Naive thymus-derived CD8-positive, alpha-beta T cell (primary cell): ENCODE data around the gene C4B. TPM values are rescaled to one million over a fixed set of nuclear protein-coding genes. Genes with fewer than 3 reads are reported as not detected.
"Not testable (repeated sequence)": the region's sequence is repeated elsewhere in the genome, so short reads cannot be mapped to it uniquely, and the experiment has no call there.

Experiments
- ATAC-seq, 2 donors: fragments of 150-1000 bp; cut with Tn5 transposase in 1 of 2; sonication (Bioruptor Pico), chemical (Tn5 transposase) in 1 of 2; 1 replicate in 1 of 2; 2 replicates in 1 of 2; pipeline ENCODE4 v1.10.0; 2021; ENCODE audit warnings: mild to moderate bottlenecking in 2 of 2, moderate library complexity in 2 of 2
- POLR2A ChIA-PET: fragments of 350-600 bp; sonication (Branson Sonifier 250); formaldehyde crosslinking; loops from one replicate; lab custom pipeline; 2021; ENCODE audit warnings: antibody characterized with exemption; lab: Charles Lee
- DNase-seq, 10 donors: peaks; one replicate each; pipeline versions ENCODE4 v3.0.0 to v3.0.0-alpha.2; 2020 to 2022
- H3K27ac Mint-ChIP-seq, 10 donors: one replicate each; pipeline ENCODE4 v1.8.0; 2020 to 2022; ENCODE audit warnings: mild to moderate bottlenecking in 10 of 10, mixed read lengths in 10 of 10, moderate library complexity in 4 of 10, inconsistent platforms in 1 of 10
- H3K27me3 Mint-ChIP-seq, 5 donors: one replicate each; pipeline ENCODE4 v1.8.0; 2021 to 2022; ENCODE audit warnings: mixed read lengths in 5 of 5
- H3K36me3 Mint-ChIP-seq, 3 donors: one replicate each; pipeline ENCODE4 v1.8.0; 2020 to 2022; ENCODE audit warnings: mixed read lengths in 3 of 3, mild to moderate bottlenecking in 2 of 3, inconsistent platforms in 1 of 3
- H3K4me1 Mint-ChIP-seq, 4 donors: one replicate each; pipeline ENCODE4 v1.8.0; 2021 to 2022; ENCODE audit warnings: mixed read lengths in 4 of 4
- H3K4me3 Mint-ChIP-seq, 10 donors: one replicate each; pipeline ENCODE4 v1.8.0; 2020 to 2022; ENCODE audit warnings: mild to moderate bottlenecking in 10 of 10, mixed read lengths in 10 of 10, moderate library complexity in 6 of 10, inconsistent platforms in 1 of 10
- H3K9me3 Mint-ChIP-seq, 9 donors: one replicate each; pipeline ENCODE4 v1.8.0; 2020 to 2022; ENCODE audit warnings: mixed read lengths in 9 of 9, mild to moderate bottlenecking in 3 of 9, inconsistent platforms in 1 of 9, moderate library complexity in 1 of 9
- polyA plus RNA-seq, 3 donors: library from polyadenylated mRNA; unstranded; fragments of 300-500 nt; fragmentation: Illumina TruSeq; gene quantifications; one replicate each; pipeline ENCODE4 v1.2.3, GENCODE V29; 2021
- total RNA-seq, 8 experiments: library from RNA in 2 of 8; stranded (reverse) in 2 of 8; gene quantifications; one replicate each; pipeline ENCODE4 v1.2.3 and lab custom pipeline; 2021 to 2026

C4B gene
- total and polyA plus RNA-seq, 5 experiments from 2014 or later: 0.31 to 8.7 (median 7.7) TPM; not detected in 2

GRCh38 chr6:31989363-31989762, 25.2 kb upstream of the C4B start:
- H3K36me3 Mint-ChIP-seq, POLR2A ChIA-PET, H3K27ac Mint-ChIP-seq, H3K27me3 Mint-ChIP-seq, ATAC-seq, H3K4me1 Mint-ChIP-seq, H3K4me3 Mint-ChIP-seq, H3K9me3 Mint-ChIP-seq, DNase-seq: not testable (repeated sequence)

GRCh38 chr6:31994421-31994820, 20.2 kb upstream of the C4B start:
- H3K4me3 Mint-ChIP-seq, H3K9me3 Mint-ChIP-seq, H3K27me3 Mint-ChIP-seq, POLR2A ChIA-PET, ATAC-seq, H3K4me1 Mint-ChIP-seq, H3K27ac Mint-ChIP-seq, H3K36me3 Mint-ChIP-seq: not testable (repeated sequence)
- DNase-seq: peak in 1 of 10 donors; percentile 23

GRCh38 chr6:31996385-31996784, 18.2 kb upstream of the C4B start:
- H3K36me3 Mint-ChIP-seq, ATAC-seq, H3K27ac Mint-ChIP-seq, H3K9me3 Mint-ChIP-seq, H3K4me1 Mint-ChIP-seq, H3K27me3 Mint-ChIP-seq, POLR2A ChIA-PET, H3K4me3 Mint-ChIP-seq: not testable (repeated sequence)
- DNase-seq: peak in 1 of 10 donors; percentile 6

GRCh38 chr6:32002546-32003268, 11.9 kb upstream of the C4B start:
- H3K9me3 Mint-ChIP-seq, ATAC-seq, DNase-seq, H3K4me3 Mint-ChIP-seq, H3K27ac Mint-ChIP-seq, H3K27me3 Mint-ChIP-seq, POLR2A ChIA-PET, H3K36me3 Mint-ChIP-seq: not testable (repeated sequence)
- peaks cover 2 to 11% (median 8%) of the 10 kb centered on the region in 4 donors for H3K4me1 Mint-ChIP-seq

GRCh38 chr6:32003301-32003700, 11.3 kb upstream of the C4B start:
- H3K4me3 Mint-ChIP-seq, H3K27me3 Mint-ChIP-seq, H3K36me3 Mint-ChIP-seq, DNase-seq, H3K27ac Mint-ChIP-seq, ATAC-seq, H3K9me3 Mint-ChIP-seq, POLR2A ChIA-PET: not testable (repeated sequence)
- H3K4me1 Mint-ChIP-seq: peaks cover 2 to 11% (median 8%) of the 10 kb centered on the region in 4 donors

- H3K4me3 Mint-ChIP-seq: peak overlapping the region in 1 of 10 donors; percentile 21
- ATAC-seq, POLR2A ChIA-PET, H3K36me3 Mint-ChIP-seq, H3K9me3 Mint-ChIP-seq, H3K27me3 Mint-ChIP-seq, DNase-seq: not testable (repeated sequence)
- peaks cover 2 to 11% (median 8%) of the 10 kb centered on the region in 4 donors for H3K4me1 Mint-ChIP-seq
- H3K27ac Mint-ChIP-seq: peak overlapping the region in 1 of 10 donors; percentile 22
Measured at GRCh38 chr6:32004393-32004792, 10.2 kb upstream of the C4B start.

- H3K36me3 Mint-ChIP-seq, H3K9me3 Mint-ChIP-seq, H3K27me3 Mint-ChIP-seq, POLR2A ChIA-PET: not testable (repeated sequence)
- ATAC-seq: peak; percentile 96 to 99
- DNase-seq: peak in 1 of 10 donors; percentile 20
- Mint-ChIP-seq H3K27ac (peak overlapping the region; percentile 13 to 92 (median 80)), H3K4me3 (peak overlapping the region in 5 of 10 donors; percentile 2 to 64 (median 21)), H3K4me1 (peaks cover 2 to 11% (median 8%) of the 10 kb centered on the region in 4 donors)
Measured at GRCh38 chr6:32004864-32005537, 9.6 kb upstream of the C4B start.

GRCh38 chr6:32005538-32005880, 9.1 kb upstream of the C4B start:
- H3K36me3 Mint-ChIP-seq, H3K27me3 Mint-ChIP-seq, POLR2A ChIA-PET, H3K9me3 Mint-ChIP-seq, H3K4me3 Mint-ChIP-seq, DNase-seq, ATAC-seq: not testable (repeated sequence)
- Mint-ChIP-seq H3K27ac (peak overlapping the region in 3 of 10 donors; percentile 53 to 92 (median 80)), H3K4me1 (peaks cover 2 to 11% (median 8%) of the 10 kb centered on the region in 4 donors)

GRCh38 chr6:32005991-32006529, 8.5 kb upstream of the C4B start:
- H3K36me3 Mint-ChIP-seq, H3K9me3 Mint-ChIP-seq, H3K27me3 Mint-ChIP-seq, H3K4me3 Mint-ChIP-seq, ATAC-seq, POLR2A ChIA-PET: not testable (repeated sequence)
- Mint-ChIP-seq H3K4me1 (peaks cover 2 to 11% (median 8%) of the 10 kb centered on the region in 4 donors), H3K27ac (peak overlapping the region in 1 of 10 donors; percentile 17)
- peak in 1 of 10 donors; percentile 47 for DNase-seq

- peaks cover 2 to 11% (median 8%) of the 10 kb centered on the region in 4 donors for H3K4me1 Mint-ChIP-seq
- H3K9me3 Mint-ChIP-seq, DNase-seq, ATAC-seq, POLR2A ChIA-PET, H3K36me3 Mint-ChIP-seq, H3K4me3 Mint-ChIP-seq, H3K27me3 Mint-ChIP-seq, H3K27ac Mint-ChIP-seq: not testable (repeated sequence)
Measured at GRCh38 chr6:32007086-32007485, 7.5 kb upstream of the C4B start.

GRCh38 chr6:32008037-32008436, 6.6 kb upstream of the C4B start:
- ATAC-seq, DNase-seq, H3K27me3 Mint-ChIP-seq, H3K9me3 Mint-ChIP-seq, H3K27ac Mint-ChIP-seq, POLR2A ChIA-PET, H3K36me3 Mint-ChIP-seq, H3K4me3 Mint-ChIP-seq: not testable (repeated sequence)
- H3K4me1 Mint-ChIP-seq: peaks cover 2 to 11% (median 8%) of the 10 kb centered on the region in 4 donors

- H3K36me3 Mint-ChIP-seq, H3K4me3 Mint-ChIP-seq, H3K27me3 Mint-ChIP-seq, DNase-seq, H3K9me3 Mint-ChIP-seq, H3K27ac Mint-ChIP-seq, POLR2A ChIA-PET, ATAC-seq: not testable (repeated sequence)
- H3K4me1 Mint-ChIP-seq: peaks cover 2 to 11% (median 8%) of the 10 kb centered on the region in 4 donors
Measured at GRCh38 chr6:32008616-32009015, 6.0 kb upstream of the C4B start.

GRCh38 chr6:32009537-32009936, 5.1 kb upstream of the C4B start:
- H3K9me3 Mint-ChIP-seq, H3K27ac Mint-ChIP-seq, ATAC-seq, DNase-seq, H3K36me3 Mint-ChIP-seq, H3K27me3 Mint-ChIP-seq, H3K4me3 Mint-ChIP-seq, POLR2A ChIA-PET, H3K4me1 Mint-ChIP-seq: not testable (repeated sequence)
